ENCODE results near the gene TESMIN.

The TESMIN gene

DNA sequence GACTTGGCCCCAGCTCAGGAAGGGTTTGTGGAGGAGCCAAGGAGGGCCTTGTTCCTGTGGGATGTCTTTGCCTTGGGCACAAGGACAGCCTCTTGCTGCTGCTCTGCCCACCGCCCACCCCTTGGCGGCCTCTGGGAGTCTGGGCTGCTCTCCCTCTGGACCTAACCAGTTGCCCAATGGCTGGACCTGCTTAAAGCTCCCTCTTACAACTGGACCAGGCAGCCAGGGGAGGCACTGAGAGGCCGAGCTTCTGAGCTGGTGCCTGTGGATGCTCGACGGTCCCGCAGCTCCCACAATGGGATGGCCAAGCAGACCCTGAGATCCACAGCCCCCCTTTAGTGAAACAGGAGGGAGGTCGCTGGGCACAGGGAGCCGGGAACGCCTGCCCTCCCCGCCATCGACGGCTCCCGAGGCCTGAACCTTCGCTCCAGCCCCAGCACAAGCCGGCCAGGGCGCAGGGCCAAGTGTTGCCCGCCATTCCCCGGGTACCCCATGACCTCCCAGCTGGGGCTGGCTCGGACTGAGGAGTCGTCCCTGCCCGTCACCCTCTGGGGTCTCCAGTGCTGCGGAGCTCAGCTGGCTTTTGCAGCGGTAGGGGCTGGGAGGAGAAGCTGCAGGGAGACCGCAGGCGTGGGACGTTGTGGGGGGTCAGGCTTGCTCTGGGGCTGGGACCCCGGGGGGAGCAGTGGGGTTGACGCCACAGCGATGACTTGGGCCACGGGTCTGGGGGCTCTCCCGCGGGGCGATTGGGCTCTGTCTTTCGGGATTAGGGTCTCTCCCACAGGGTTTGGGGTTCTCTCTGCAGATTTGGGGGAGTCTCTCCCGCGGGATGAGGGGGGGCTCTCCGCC, 67.6 kb downstream of the TESMIN start:
- no peak for DNase-seq (ENCODE audit: low read depth)

- no peak for DNase-seq (ENCODE audit: low read depth)
These were observed 68.2 kb downstream of the TESMIN start for GRCh38 chr11:68683121-68683520.

DNA sequence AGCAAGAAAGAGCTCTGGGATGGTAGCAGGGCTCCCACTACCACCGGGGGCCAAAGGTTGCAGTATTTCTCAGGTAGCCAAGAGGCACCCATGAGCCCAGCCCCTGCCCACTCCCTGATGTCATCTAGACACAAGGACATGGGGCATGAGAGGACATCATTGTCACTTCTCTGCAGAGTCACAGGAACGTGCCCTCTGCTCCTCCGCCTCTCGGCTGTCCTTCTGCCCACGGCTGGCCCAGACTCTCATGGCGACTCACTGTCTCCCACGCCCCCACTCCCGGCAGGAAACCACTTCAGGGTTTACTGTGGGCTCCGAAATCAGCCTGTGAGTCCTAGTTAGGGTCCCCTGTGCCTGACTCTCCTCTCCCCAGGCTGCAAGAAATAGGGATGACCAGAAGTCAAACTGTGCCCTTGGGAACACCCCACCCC, 68.8 kb downstream of the TESMIN start:
- DNase-seq (ENCODE audit: low read depth) = no peak

GRCh38 chr11:68680541-68681231, 70.6 kb downstream of the TESMIN start:
- no peak for DNase-seq (ENCODE audit: low read depth)

DNA sequence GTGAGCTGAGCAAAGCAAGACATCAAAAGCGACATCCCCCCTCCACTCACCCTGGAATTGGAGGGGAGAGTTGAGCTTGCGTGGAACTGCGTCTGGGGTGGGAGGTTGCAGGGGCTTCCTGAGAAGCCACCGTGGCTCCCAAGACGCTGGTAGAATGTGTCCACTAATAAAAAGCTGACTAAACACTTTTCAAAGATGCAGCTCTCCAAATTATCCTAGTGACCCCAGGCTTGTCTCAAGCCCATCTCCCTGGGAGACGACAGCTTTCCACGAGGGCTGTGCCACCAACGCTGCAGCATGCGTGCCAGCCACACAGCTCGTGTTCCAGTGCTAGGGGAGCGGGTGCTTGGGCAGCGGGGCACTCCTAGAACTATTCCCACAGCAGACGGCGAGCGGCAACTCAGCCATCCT, 73.3 kb downstream of the TESMIN start:
- no peak for DNase-seq (ENCODE audit: low read depth)

DNA sequence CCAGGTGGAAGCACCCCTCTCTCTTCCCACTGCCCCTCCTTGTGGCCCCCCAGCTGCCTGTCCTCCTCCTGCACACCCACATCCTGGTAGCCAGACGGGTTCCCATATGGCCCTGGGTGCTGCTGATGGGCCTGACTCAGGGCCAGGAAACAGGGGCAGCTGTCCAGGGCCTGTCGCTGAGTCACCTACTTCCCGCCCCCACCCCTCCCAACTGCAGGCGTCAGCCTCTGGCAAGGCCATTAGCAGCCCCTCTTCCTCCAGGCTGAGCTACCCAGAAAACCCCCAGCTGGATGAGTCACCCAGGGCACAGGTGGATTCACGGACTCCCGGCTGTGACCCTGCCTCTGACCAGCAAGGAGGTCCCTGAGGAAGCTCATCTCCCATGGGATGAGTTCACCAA, 73.9 kb downstream of the TESMIN start:
- no peak for DNase-seq (ENCODE audit: low read depth)

- no peak for DNase-seq (ENCODE audit: low read depth)
These were observed 76.9 kb downstream of the TESMIN start for GRCh38 chr11:68674461-68674860.

DNA sequence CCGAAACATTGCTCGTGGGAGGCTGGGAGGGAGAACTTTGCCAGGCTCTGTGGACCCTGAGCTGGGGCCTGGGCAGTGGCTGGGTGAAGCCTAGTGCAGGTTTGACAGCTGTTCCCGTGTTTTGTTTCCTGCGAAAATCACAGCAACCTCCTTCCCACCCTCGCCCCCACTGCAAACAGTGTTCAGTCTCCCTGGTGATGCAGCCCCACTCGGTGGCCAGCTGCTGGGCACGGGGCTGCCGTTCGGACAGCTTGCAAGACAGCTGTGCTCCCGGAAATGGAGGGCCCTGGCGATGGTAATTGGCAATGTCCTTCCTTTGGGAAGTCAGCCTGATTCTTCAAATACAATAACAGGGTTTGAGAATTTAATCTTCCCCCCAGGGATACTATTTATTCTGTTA, 77.3 kb downstream of the TESMIN start:
- DNase-seq (ENCODE audit: low read depth) = no peak

DNA sequence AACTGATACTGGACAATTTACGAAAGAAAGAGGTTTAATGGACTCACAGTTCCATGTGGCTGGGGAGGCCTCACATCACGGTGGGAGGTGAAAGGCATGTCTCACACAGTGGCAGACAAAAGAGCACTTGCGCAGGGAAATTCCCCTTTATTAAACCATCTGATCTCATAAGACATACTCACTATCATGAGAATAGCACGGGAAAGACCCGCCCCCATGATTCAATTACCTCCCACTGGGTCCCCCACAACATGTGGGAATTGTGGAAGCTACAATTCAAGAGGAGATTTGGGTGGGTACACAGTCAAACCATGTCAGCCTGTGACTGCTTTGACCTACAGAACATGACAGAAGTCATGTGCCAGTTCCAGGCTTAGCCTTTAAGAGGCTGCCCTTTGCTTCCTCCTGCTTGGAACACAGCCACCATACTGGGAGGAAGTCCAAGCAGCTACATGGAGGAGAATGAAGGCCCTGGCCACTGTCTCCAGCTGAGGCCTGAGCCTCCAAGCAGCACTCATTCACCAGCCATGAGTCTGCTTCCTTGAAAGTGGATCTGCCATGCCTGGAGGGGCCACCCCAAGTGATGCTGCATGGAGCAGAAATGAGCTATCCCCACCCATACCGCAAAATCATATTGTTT, 77.9 kb downstream of the TESMIN start:
- DNase-seq (ENCODE audit: low read depth) = no peak

DNA sequence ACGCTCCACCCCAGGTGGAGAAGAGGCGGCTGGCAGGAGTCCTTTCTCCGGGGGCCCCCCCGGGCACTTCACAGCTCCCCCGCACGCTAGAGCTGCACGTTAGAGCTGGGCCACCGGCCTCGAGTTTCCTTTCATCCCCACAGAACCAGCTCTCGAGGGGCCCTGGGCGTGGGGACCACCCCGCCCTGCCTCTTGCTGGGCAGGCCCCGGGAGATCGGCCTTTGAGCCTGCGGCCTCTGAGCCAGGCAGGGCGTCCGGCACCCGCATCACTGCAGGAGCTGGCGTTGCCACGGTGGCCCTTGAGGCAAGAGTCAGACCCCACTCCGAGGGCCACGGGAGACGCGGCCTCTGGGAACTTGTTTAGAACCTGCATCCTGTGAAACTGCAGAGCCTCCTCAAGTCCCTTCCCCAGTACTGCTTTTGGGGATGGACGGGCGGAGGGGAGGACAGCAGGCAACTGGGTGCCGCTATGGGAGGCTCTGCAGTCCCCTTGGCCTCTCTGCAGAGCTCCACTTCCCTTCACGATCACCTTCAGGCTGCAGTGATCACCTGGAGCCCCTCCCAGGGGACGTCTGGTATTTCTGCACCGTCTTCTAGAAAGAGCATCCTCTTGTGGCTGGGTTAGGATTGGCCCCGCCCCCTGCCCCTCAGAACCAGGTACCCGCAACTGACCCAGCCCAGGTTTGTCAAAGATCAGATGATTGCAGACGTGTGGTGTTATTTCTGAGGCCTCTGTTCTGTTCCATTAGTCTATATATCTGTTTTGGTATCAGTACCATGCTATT, 80.9 kb downstream of the TESMIN start:
- no peak for DNase-seq (ENCODE audit: low read depth)

GRCh38 chr11:68669301-68670090, 81.8 kb downstream of the TESMIN start:
- DNase-seq (ENCODE audit: low read depth) = no peak

GRCh38 chr11:68667511-68668500, 83.5 kb downstream of the TESMIN start:
- DNase-seq (ENCODE audit: low read depth) = no peak

DNA sequence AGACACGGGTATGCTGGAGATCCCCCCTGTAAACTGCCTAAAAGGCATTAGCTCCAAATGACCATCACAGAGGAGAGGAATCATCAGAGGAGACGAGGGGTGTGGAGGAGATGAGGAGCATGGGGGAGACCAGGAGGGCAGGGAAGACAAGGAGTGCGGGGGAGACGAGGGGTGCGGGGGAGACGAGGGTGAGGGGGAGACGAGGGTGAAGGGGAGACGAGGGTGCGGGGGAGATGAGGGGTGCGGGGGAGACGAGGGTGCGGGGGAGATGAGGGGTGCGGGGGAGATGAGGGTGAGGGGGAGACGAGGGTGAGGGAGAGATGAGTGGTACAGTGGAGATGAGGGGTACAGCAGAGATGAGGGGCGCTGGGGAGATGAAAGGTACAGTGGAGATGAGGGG, 84.5 kb downstream of the TESMIN start:
- no peak for DNase-seq (ENCODE audit: low read depth)

DNA sequence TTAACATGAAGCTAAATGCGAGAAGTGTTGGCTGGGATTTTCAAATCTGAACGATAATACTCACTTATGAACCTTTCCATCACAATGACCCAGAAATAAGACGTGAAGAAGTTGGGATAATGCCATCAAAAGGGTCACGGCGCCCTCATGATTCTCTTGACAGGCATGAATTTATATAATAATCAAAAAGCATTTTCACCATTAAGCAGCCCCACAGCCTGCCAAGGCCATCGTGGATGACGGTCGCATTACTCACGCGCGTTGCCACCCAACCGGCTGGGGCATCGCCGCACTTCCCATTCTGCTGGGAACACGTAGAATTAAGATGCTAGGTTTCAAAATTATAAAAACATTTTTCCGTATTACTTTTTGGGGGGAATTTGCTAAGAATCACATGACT, 85.9 kb downstream of the TESMIN start:
- no peak for DNase-seq (ENCODE audit: low read depth)

DNA sequence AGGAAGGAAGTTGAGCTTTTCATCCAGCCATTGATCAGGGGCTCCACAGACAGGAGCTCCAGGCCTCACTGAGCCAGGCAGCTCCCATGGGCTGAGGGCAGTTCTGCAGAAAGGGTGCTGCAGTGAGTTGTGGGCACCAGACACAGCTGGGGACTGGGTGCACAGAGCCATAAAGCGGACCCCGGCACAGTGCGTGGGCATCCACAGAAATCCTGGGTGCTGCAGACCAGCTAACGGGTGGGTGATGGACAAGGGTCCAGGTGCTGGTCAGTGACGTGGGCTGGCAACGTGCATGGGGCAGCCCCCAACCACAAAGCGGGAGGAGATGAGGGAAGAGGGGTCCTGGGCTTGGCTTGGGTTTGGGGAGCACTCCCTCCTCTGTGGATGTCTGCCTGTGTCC, 86.4 kb downstream of the TESMIN start:
- no peak for DNase-seq (ENCODE audit: low read depth)

GRCh38 chr11:68664141-68664540, 87.2 kb downstream of the TESMIN start:
- DNase-seq (ENCODE audit: low read depth) = no peak

DNA sequence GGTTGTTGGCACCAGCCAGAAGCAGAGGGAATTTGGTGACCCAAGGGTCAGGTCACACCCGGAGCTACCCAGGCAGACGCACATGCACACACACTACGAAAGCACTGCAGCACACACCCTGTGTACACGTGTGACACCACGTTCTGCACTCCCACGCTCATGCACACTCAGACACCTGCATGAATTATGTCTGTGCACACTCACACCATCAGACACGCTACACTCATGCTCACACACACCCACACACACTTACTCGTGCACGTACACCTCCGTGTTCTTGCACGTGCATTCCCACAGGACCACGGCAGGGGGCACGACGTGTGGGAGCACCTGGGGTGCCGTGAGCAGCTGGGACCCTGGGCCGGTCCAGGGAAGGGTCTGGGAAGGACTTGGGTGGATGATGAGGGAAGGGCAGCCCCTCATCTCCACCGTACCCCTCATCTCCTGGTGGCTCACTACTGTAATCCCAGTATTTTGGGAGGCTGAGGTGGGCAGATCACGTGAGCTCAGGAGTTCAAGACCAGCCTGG, 87.8 kb downstream of the TESMIN start:
- DNase-seq (ENCODE audit: low read depth) = no peak

GRCh38 chr11:68661697-68662603, 89.4 kb downstream of the TESMIN start:
- no peak for DNase-seq (ENCODE audit: low read depth)

DNA sequence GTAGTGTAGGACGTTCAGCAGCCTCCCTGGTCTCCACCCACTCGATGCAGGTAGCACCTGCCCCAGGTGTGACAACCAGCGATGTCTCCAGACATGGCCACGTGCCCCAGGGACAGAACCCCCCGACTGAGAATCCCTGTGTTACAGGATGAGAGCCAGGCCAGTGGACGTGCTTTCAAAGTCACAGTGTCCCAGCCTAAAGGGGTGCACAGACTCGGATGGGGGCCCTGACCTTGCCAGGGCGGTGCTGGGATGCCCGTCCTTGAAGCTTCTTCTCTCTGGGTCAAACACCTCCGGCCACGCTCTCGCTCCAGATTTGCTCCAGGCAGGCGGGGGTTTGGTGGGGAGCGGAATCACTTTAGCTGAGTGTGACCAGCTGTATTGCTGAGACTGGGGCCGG, 90.3 kb downstream of the TESMIN start:
- DNase-seq (ENCODE audit: low read depth) = no peak
